T-helper 2 cell treated with Interferon-gamma antibody and Interleukin-4, amounts not matched to agents 100 ng/mL and 5 ng/mL, for 36 hours (primary cell): Measurements from ENCODE around the gene S100A5. TPM values are rescaled to one million over a fixed set of nuclear protein-coding genes. Genes with fewer than 3 reads are reported as not detected.
"Not testable (repeated sequence)": the region's sequence is repeated elsewhere in the genome, so short reads cannot be mapped to it uniquely, and the experiment has no call there.

Experiments
- intact Hi-C: fragments of 100-400 bp; cut with micrococcal nuclease; formaldehyde crosslinking; loops from one replicate; pipeline ENCODE4 v1.15.1; 2023
- total RNA-seq: library from RNA; stranded (reverse); gene quantifications from 2 replicates; pipeline ENCODE4 v1.2.3, GENCODE V29; 2022

S100A5 gene
- total RNA-seq: 4.5 and 5.4 TPM in 2 replicates

- intact Hi-C loops: no loop called here
Observed at GRCh38 chr1:153540394-153541361, at the start of gene S100A5. S100A5 (minus strand) TSS chr1:153540934; CDS start chr1:153540191, 743 bp downstream.

GRCh38 chr1:153588482-153588881 lies 47.7 kb upstream of the S100A5 start:
- intact Hi-C loops: loop anchor here (10.0 kb wide), 1 partner anchor 614 kb away; the partner anchor contains the start of gene SPRR4

- intact Hi-C loops: loop anchor here (10.0 kb wide), 1 partner anchor 613 kb away; the partner anchor contains the start of gene SPRR4
Observed at GRCh38 chr1:153588033-153588432, 47.3 kb upstream of the S100A5 start.

- intact Hi-C loops: loop anchor here (10.0 kb wide), 1 partner anchor 613 kb away; the partner anchor contains the start of gene SPRR4
Observed at GRCh38 chr1:153587314-153587713, 46.6 kb upstream of the S100A5 start.

- intact Hi-C loops: loop anchor here (10.0 kb wide), 1 partner anchor 612 kb away; the partner anchor contains the start of gene SPRR4
Observed at GRCh38 chr1:153586347-153586746, 45.6 kb upstream of the S100A5 start.

- intact Hi-C loops: loop anchor here (10.0 kb wide), 1 partner anchor 610 kb away; the partner anchor contains the start of gene SPRR4
Observed at GRCh38 chr1:153585006-153585405, 44.3 kb upstream of the S100A5 start.

GRCh38 chr1:153583976-153584375 lies 43.2 kb upstream of the S100A5 start:
- intact Hi-C loops: loop anchor here (10.0 kb wide), 1 partner anchor 609 kb away; the partner anchor contains the start of gene SPRR4

GRCh38 chr1:153583514-153583913 lies 42.8 kb upstream of the S100A5 start:
- intact Hi-C loops: loop anchor here (10.0 kb wide), 1 partner anchor 609 kb away; the partner anchor contains the start of gene SPRR4

GRCh38 chr1:153582836-153583235 lies 42.1 kb upstream of the S100A5 start:
- intact Hi-C loops: loop anchor here (10.0 kb wide), 1 partner anchor 608 kb away; the partner anchor contains the start of gene SPRR4

- intact Hi-C loops: no loop called here
Observed at GRCh38 chr1:153578936-153579335, 38.2 kb upstream of the S100A5 start.

GRCh38 chr1:153578490-153578889 lies 37.8 kb upstream of the S100A5 start:
- intact Hi-C loops: no loop called here

GRCh38 chr1:153577624-153578051 lies 36.9 kb upstream of the S100A5 start:
- intact Hi-C loops: no loop called here

GRCh38 chr1:153577138-153577537 lies 36.4 kb upstream of the S100A5 start:
- intact Hi-C loops: no loop called here

GRCh38 chr1:153575497-153575896 lies 34.8 kb upstream of the S100A5 start:
- intact Hi-C loops: not testable (repeated sequence)

- intact Hi-C loops: not testable (repeated sequence)
Observed at GRCh38 chr1:153575081-153575491, 34.4 kb upstream of the S100A5 start.

GRCh38 chr1:153573351-153573750 lies 32.6 kb upstream of the S100A5 start:
- intact Hi-C loops: no loop called here

GRCh38 chr1:153572569-153573015 lies 31.9 kb upstream of the S100A5 start:
- intact Hi-C loops: loop anchor here (1.0 kb wide), 1 partner anchor 45 kb away; no protein-coding TSS in a partner anchor

GRCh38 chr1:153571706-153572105 lies 31.0 kb upstream of the S100A5 start:
- intact Hi-C loops: loop anchor here (1.0 kb wide), 1 partner anchor 46 kb away; no protein-coding TSS in a partner anchor

GRCh38 chr1:153570874-153571273 lies 30.1 kb upstream of the S100A5 start:
- intact Hi-C loops: no loop called here

- intact Hi-C loops: no loop called here
Observed at GRCh38 chr1:153569465-153569864, 28.7 kb upstream of the S100A5 start.

- intact Hi-C loops: loop anchor here (1.0 kb wide), 2 partner anchors 35 to 59 kb away; no protein-coding TSS in a partner anchor
Observed at GRCh38 chr1:153568367-153569099, 27.8 kb upstream of the S100A5 start.
